Suprapubic skin (tissue), 4 donors: ENCODE data around the gene SHROOM3. TPM values are rescaled to one million over a fixed set of nuclear protein-coding genes. Genes with fewer than 3 reads are reported as not detected.

Source experiments
- DNase-seq, 2 donors: peaks; one replicate each; pipeline ENCODE4 v3.0.0-alpha.2; 2019; ENCODE audit warnings: low spot score in 2 of 2
- H3K27ac ChIP-seq: fragments of 200-600 bp; sonication (generic); one replicate; pipeline ENCODE4 v1.5.1; 2019
- H3K27me3 ChIP-seq: fragments of 200-600 bp; sonication (generic); one replicate; pipeline ENCODE4 v1.5.1; 2019
- H3K36me3 ChIP-seq: fragments of 200-600 bp; sonication (generic); one replicate; pipeline ENCODE4 v1.5.1; 2019
- H3K4me1 ChIP-seq: fragments of 200-600 bp; sonication (generic); one replicate; pipeline ENCODE4 v1.5.1; 2019
- H3K4me3 ChIP-seq: fragments of 200-600 bp; sonication (generic); one replicate; pipeline ENCODE4 v1.5.1; 2019; ENCODE audit warnings: mild to moderate bottlenecking
- H3K9me3 ChIP-seq: fragments of 200-600 bp; sonication (generic); one replicate; pipeline ENCODE4 v1.5.1; 2019
- CTCF ChIP-seq, 2 donors: fragments of 200-600 bp in 1 of 2; fragments of 450-650 bp in 1 of 2; sonication (generic) in 1 of 2; IDR thresholded peaks; one replicate each; pipeline ENCODE4 v1.5.1; 2016 to 2019; ENCODE audit warnings: antibody characterized with exemption in 2 of 2, mild to moderate bottlenecking in 1 of 2, moderate library complexity in 1 of 2
- EP300 ChIP-seq: sonication (generic); formaldehyde crosslinking; IDR thresholded peaks from one replicate; pipeline ENCODE4 v1.6.1; 2017; ENCODE audit warnings: antibody characterized with exemption
- POLR2A ChIP-seq, 2 donors: fragments of 450-650 bp; IDR thresholded peaks; one replicate each; pipeline ENCODE4 v1.6.1; 2017; ENCODE audit warnings: antibody characterized with exemption in 2 of 2, mild to moderate bottlenecking in 2 of 2, moderate library complexity in 2 of 2
- POLR2AphosphoS5 ChIP-seq, 3 donors: sonication (generic); formaldehyde crosslinking; IDR thresholded peaks; one replicate each; pipeline ENCODE4 v1.6.1; 2017; ENCODE audit warnings: antibody characterized with exemption in 3 of 3
- WGBS: methylation state at CpG from one replicate; pipeline ENCODE4 v1.1.5; 2018; 5-methylcytosine and 5-hydroxymethylcytosine counted together
- total RNA-seq, 4 donors: library from RNA; depleted of rRNA; stranded (reverse); fragments of >200 nt; gene quantifications; one replicate each; pipeline ENCODE4 v1.1.0, GENCODE V29; 2016

SHROOM3 gene
- total RNA-seq, 4 donors from 2014 or later, result 25.7 to 41.4 (median 29.8) TPM

GRCh38 chr4:76616526-76616925, 181.5 kb downstream of the SHROOM3 start:
- Histone ChIP-seq H3K4me1 (peaks cover 5% of the 10 kb centered on the region), H3K9me3 (no peaks in the 10 kb centered on the region), H3K36me3 (no peaks in the 10 kb centered on the region), H3K27ac (no peak overlapping the region), H3K27me3 (no peaks in the 10 kb centered on the region), H3K4me3 (no peak overlapping the region)
- TF ChIP-seq POLR2AphosphoS5 (IDR thresholded peaks at IDR 0.05) (no peak), CTCF (IDR thresholded peaks at IDR 0.05) (no peak), EP300 (no peak), POLR2A (IDR thresholded peaks at IDR 0.05) (no peak)
- 97% methylated on average over 2 of the region's 2 CpGs for WGBS
- no peak for DNase-seq

DNA sequence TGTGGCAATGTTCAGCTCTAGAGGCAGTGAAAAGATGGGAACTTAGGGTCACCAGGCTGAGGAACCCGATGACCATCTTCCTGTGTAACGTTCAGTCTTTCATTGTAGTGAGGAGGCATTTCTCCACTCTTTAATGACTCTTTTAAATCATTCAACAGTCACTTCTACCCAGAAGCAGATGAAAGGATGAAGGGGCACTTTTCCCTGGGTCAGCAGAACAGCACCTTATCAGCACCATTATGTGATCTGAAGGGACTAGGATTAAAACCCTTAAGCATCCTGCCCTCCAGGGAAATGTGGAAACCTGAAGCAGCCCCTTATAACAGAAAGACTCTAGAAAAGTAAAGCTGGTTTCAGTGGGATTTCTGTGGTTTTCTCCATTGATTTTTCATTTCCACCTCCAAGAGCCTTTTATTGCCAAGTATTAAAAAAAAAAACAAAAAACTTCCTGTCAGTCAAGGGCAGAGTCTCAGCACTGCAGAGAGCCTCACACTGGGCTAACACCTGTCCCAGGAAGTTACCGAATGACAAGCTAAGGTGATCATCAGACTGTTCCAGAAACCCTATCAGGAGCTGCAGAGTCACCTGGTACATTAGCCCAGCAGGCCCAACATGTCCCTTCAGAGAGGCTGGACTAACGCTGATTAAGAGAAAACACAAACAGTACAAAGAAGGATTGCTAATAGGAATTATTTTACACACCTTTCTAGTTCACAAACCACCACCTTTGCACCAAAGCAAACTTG, 185.9 kb downstream of the SHROOM3 start:
- no peak overlapping the region for H3K4me3 ChIP-seq
- 76% methylated on average over 4 of the region's 4 CpGs for WGBS
- H3K36me3 ChIP-seq, result no peaks in the 10 kb centered on the region
- no peak overlapping the region for H3K27ac ChIP-seq
- peaks cover 9% of the 10 kb centered on the region for H3K4me1 ChIP-seq
- no peaks in the 10 kb centered on the region for H3K27me3 ChIP-seq
- no peak for TF ChIP-seq POLR2AphosphoS5 (IDR thresholded peaks at IDR 0.05)
- no peak for TF ChIP-seq CTCF (IDR thresholded peaks at IDR 0.05)
- TF ChIP-seq EP300, result no peak
- TF ChIP-seq POLR2A (IDR thresholded peaks at IDR 0.05), result no peak
- DNase-seq, result no peak
- H3K9me3 ChIP-seq, result no peaks in the 10 kb centered on the region

DNA sequence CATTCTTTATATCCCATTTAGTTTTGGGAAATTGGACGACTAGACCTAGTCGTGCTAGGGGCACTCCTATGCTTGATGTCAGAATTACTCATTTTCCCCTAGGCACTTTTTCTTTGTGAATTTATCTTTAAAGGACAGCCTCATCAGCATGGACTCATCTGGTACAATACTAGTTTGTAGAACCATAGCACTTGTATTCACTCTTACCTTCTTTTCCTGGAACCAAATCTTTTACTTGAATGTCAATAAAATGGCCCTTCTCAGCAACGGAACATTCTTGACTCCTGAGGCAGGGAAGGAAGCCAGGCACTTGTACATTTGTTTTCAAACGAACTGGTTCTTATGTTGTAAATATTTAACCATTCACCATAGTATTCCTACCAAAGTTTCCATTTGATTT, 187.1 kb downstream of the SHROOM3 start:
- WGBS, result 40% methylated on average over 4 of the region's 4 CpGs
- Histone ChIP-seq H3K9me3 (no peaks in the 10 kb centered on the region), H3K4me1 (peaks cover 9% of the 10 kb centered on the region), H3K27ac (no peak overlapping the region), H3K27me3 (no peaks in the 10 kb centered on the region), H3K4me3 (no peak overlapping the region), H3K36me3 (no peaks in the 10 kb centered on the region)
- TF ChIP-seq POLR2A (IDR thresholded peaks at IDR 0.05) (no peak), POLR2AphosphoS5 (IDR thresholded peaks at IDR 0.05) (no peak), CTCF (IDR thresholded peaks at IDR 0.05) (no peak), EP300 (no peak)
- no peak for DNase-seq

GRCh38 chr4:76622717-76623116, 187.7 kb downstream of the SHROOM3 start:
- H3K27ac ChIP-seq, result no peak overlapping the region

More at GRCh38 chr4:76622717-76623116, 187.7 kb downstream of the SHROOM3 start:
- Histone ChIP-seq H3K4me3 (no peak overlapping the region), H3K36me3 (no peaks in the 10 kb centered on the region), H3K27me3 (no peaks in the 10 kb centered on the region), H3K9me3 (no peaks in the 10 kb centered on the region), H3K4me1 (peaks cover 9% of the 10 kb centered on the region)
- DNase-seq, result no peak
- WGBS, result 52% methylated on average over 1 of the region's 1 CpG
- TF ChIP-seq CTCF (IDR thresholded peaks at IDR 0.05), result no peak
- no peak for TF ChIP-seq EP300
- TF ChIP-seq POLR2A (IDR thresholded peaks at IDR 0.05), result no peak
- TF ChIP-seq POLR2AphosphoS5 (IDR thresholded peaks at IDR 0.05), result no peak
